ENCODE measurements around the gene LCN1. TPM values are rescaled to one million over a fixed set of nuclear protein-coding genes. Genes with fewer than 3 reads are reported as not detected.

The LCN1 gene
- total RNA-seq, 6 donors from 2014 or later, result not detected

- Histone ChIP-seq H3K36me3 (peaks cover 0 to 27% (median 18%) of the 10 kb centered on the region in 4 donors), H3K27ac (peak overlapping the region; percentile 80 to 87 (median 84)), H3K4me1 (peaks cover 19 to 36% (median 25%) of the 10 kb centered on the region in 4 donors), H3K9me3 (no peaks in the 10 kb centered on the region), H3K4me3 (peak overlapping the region; percentile 80 to 99 (median 88)), H3K27me3 (no peaks in the 10 kb centered on the region)
- DNase-seq (peak; percentile 96 to 99), ATAC-seq (ENCODE audit: low FRiP score in 2 of 2) (peak; percentile 86 to 92)
- WGBS, 2 donors, result 0 to 2% methylated on average over 9 to 18 of the region's 58 CpGs
- TF ChIP-seq POLR2A (IDR thresholded peaks at IDR 0.05) (peak in 2 of 4 donors; percentile 32 to 44), EP300 (IDR thresholded peaks at IDR 0.05) (no peak), CTCF (IDR thresholded peaks at IDR 0.05) (no peak), POLR2AphosphoS5 (IDR thresholded peaks at IDR 0.05) (peak in 1 of 2 donors; percentile 49)
These were observed 21.7 kb upstream of the LCN1 start for GRCh38 chr9:135499326-135500070.

GRCh38 chr9:135500071-135500524 is 21.1 kb upstream of the LCN1 start:
- H3K27ac ChIP-seq, result peak overlapping the region; percentile 80 to 87 (median 84)
- ATAC-seq (ENCODE audit: low FRiP score in 2 of 2) (peak in 1 of 2 donors; percentile 50), DNase-seq (no peak)
- H3K4me1 ChIP-seq, result peaks cover 22 to 41% (median 25%) of the 10 kb centered on the region in 4 donors
- H3K4me3 ChIP-seq, result peak overlapping the region; percentile 80 to 99 (median 88)
- H3K36me3 ChIP-seq, result peaks cover 0 to 33% (median 23%) of the 10 kb centered on the region in 4 donors
- TF ChIP-seq POLR2AphosphoS5 (IDR thresholded peaks at IDR 0.05), result no peak
- TF ChIP-seq CTCF (IDR thresholded peaks at IDR 0.05), result no peak
- no peak for TF ChIP-seq POLR2A (IDR thresholded peaks at IDR 0.05)
- no peak for TF ChIP-seq EP300 (IDR thresholded peaks at IDR 0.05)
- no peaks in the 10 kb centered on the region for H3K27me3 ChIP-seq
- no peaks in the 10 kb centered on the region for H3K9me3 ChIP-seq
- WGBS, 2 donors, result 0% methylated on average over 6 to 14 of the region's 29 CpGs

- Histone ChIP-seq H3K27me3 (no peaks in the 10 kb centered on the region), H3K9me3 (no peaks in the 10 kb centered on the region), H3K4me1 (peaks cover 22 to 42% (median 25%) of the 10 kb centered on the region in 4 donors), H3K36me3 (peaks cover 0 to 37% (median 26%) of the 10 kb centered on the region in 4 donors), H3K27ac (peak within 1 kb of the TSS; percentile 80 to 87 (median 84)), H3K4me3 (peak within 1 kb of the TSS; percentile 80 to 99 (median 88))
- 0 to 1% methylated on average over 3 to 14 of the region's 92 CpGs for WGBS, 2 donors
- peak; percentile 90 to 98 for DNase-seq
- ATAC-seq (ENCODE audit: low FRiP score in 2 of 2), result peak; percentile 96 to 98
- TF ChIP-seq EP300 (IDR thresholded peaks at IDR 0.05), result no peak
- TF ChIP-seq POLR2AphosphoS5 (IDR thresholded peaks at IDR 0.05), result peak; percentile 59 to 67
- peak in 2 of 4 donors; percentile 39 to 63 for TF ChIP-seq POLR2A (IDR thresholded peaks at IDR 0.05)
- peak; percentile 86 to 98 (median 94) for TF ChIP-seq CTCF (IDR thresholded peaks at IDR 0.05)
These were observed 20.5 kb upstream of the LCN1 start, which contains the start of gene MRPS2 for GRCh38 chr9:135500525-135501260. TSS of gene MRPS2 (plus strand) at chr9:135500682. CDS start at chr9:135500711, 29 bp downstream.

- peak in 1 of 2 donors; percentile 47 for ATAC-seq (ENCODE audit: low FRiP score in 2 of 2)
- Histone ChIP-seq H3K9me3 (no peaks in the 10 kb centered on the region), H3K36me3 (peaks cover 0 to 37% (median 26%) of the 10 kb centered on the region in 4 donors), H3K27me3 (no peaks in the 10 kb centered on the region), H3K4me1 (peaks cover 22 to 42% (median 27%) of the 10 kb centered on the region in 4 donors), H3K4me3 (peak overlapping the region; percentile 80 to 99 (median 88)), H3K27ac (peak overlapping the region; percentile 80 to 87 (median 84))
- peak in 1 of 2 donors; percentile 52 for DNase-seq
- 76 to 80% methylated on average over 20 to 23 of the region's 38 CpGs for WGBS, 2 donors
- TF ChIP-seq EP300 (IDR thresholded peaks at IDR 0.05) (no peak), CTCF (IDR thresholded peaks at IDR 0.05) (no peak), POLR2AphosphoS5 (IDR thresholded peaks at IDR 0.05) (no peak), POLR2A (IDR thresholded peaks at IDR 0.05) (no peak)
These were observed 19.7 kb upstream of the LCN1 start for GRCh38 chr9:135501261-135502167.

Measured in upper lobe of left lung (tissue), 6 donors.